GM10847 (cell line): ENCODE results near the gene INSR.

Source experiments
- POLR2A ChIP-seq: IDR thresholded peaks from 2 replicates; pipeline ENCODE4 v1.6.1; 2011; ENCODE audit not compliant: insufficient read length; ENCODE audit errors: extremely low read depth

Gene INSR

DNA sequence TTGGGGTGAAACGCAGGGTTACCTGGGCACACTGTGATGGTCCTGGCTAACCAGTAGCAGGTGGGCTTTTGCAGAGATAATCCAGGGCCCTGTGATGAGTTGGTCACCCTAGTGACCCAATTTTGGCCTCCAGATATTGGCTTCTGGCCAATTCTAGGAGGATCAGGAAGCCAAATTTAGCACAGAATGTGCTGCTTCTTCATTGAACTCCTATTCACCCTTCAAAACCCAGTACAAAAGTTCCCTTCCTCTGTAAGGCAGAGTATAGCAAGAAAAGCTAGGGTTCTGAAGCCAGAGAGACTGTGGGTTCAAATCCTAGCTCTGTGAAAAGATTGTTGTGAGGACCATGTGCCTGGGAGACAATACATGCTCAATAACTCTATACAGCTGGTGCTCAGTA, 70.8 kb downstream of the INSR start:
- TF ChIP-seq POLR2A = no peak

- no peak for TF ChIP-seq POLR2A
Measured at GRCh38 chr19:7219056-7219455, 75.2 kb downstream of the INSR start.

GRCh38 chr19:7217861-7218260, 76.4 kb downstream of the INSR start:
- TF ChIP-seq POLR2A = no peak

GRCh38 chr19:7216373-7216902, 77.8 kb downstream of the INSR start:
- no peak for TF ChIP-seq POLR2A

GRCh38 chr19:7215176-7215575, 79.0 kb downstream of the INSR start:
- TF ChIP-seq POLR2A = no peak

GRCh38 chr19:7214324-7215089, 79.7 kb downstream of the INSR start:
- TF ChIP-seq POLR2A = no peak

DNA sequence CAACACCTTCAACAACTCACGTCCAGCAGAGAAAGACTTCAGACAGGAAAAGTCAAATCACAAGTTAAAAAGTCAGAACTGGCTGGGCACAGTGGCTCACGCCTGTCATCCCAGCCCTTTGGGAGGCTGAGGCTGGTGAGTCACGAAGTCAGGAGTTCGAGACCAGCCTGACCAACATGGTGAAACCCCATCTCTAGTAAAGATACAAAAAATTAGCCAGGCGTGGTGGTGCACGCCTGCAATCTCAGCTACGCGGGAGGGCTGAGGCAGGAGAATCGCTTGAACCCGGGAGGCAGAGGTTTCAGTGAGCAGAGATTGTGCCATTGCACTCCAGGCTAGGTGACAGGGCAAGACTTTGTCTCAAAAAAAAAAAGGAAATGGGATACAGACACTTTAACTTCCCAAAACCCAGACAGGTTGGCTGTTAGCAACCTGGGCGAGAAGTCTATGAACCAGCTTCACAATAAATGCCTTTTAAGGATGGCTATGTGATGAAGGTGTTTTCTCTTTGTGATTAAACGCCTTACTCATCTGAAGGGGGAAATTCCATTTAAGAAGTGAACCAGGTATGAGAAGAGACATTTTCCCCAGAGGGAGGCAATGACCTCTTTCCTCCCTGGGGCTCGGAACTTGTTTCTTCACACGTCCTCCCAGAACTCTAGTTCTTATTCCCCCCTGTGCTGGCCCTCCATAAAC, 80.4 kb downstream of the INSR start:
- TF ChIP-seq POLR2A = no peak

GRCh38 chr19:7211191-7211951, 82.8 kb downstream of the INSR start:
- no peak for TF ChIP-seq POLR2A

GRCh38 chr19:7210359-7210758, 83.9 kb downstream of the INSR start:
- no peak for TF ChIP-seq POLR2A

DNA sequence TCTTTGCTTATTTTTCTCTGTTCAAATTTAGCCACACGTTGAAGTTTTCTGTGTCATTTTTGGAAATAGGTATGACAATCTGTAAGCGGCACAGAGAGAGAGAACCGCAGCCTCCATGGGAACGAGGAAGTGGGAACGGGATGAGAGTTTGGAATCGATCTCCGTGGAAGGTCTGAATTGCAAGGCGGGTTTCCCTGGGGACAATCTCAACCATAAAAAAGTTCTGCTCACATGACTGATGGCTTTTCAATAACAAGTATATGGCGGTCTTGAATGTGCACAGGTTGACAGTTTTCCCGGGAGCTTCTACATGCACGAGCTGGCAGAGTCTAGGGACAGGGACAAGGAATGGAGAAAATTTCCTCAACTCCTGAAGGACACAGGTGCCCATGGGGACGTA, 90.9 kb downstream of the INSR start:
- TF ChIP-seq POLR2A = no peak

GRCh38 chr19:7202888-7203287, 91.3 kb downstream of the INSR start:
- no peak for TF ChIP-seq POLR2A

DNA sequence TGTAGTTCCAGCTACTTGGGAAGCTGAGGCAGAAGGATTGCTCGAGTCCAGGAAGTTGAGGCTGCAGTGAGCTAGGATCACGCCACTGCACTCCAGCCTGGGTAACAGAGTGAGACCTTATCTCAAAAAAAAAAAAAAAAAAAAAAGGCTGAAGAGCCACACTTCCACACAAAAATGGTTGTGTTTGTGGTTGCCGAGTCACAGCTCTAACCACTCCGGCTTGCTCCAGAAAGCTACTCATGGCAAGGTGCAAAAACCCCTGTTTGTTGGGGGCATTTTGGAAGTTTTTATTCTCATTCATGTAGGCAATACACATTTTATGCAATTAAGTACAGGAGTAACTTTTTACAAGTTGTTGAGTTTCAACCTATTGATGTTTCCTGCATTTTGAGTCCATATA, 93.5 kb downstream of the INSR start:
- TF ChIP-seq POLR2A = no peak

DNA sequence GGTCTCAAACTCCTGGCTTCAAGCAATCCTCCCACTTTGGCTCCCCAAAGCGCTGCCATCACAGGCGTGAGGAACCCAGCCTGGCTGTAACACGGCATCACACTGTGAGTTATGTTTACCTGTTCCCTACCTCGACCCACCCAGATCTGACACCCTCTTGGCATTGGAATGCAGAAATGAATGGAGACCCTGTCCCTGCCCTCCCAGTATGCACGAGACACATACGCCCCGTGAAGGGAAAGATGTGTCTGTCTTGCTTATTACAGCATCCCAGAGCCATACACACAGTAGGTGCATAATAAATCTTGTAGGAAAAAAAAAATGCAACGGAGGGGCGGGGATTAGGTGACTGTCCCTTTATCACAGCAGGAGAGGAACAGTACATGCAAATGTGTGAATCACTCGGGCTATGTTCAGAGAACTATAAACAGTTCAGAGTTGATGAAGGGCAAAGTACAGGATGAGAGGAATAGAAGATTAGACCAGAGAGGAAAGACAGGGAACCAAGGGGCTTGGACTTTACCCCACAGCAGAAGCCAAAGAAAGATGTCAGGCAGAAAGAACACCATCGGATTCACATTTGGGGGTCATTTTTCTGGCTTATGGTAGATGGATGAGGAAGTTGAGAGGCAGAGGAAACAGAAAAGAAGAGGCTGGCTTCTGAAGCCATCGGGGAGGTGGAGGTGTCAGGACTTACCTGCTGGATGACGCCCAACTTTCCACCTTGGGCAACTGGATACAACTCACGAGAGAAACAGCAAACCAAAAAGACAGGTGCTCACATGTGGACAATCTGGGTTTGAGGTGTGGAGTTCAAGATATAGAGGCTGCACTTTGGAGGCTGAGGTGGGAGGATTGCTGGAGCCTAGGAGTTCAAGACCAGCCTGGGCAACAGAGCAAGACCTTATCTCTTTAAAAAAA, 94.3 kb downstream of the INSR start:
- TF ChIP-seq POLR2A = no peak
